ENCODE data around the gene SLC25A12. TPM values are rescaled to one million over a fixed set of nuclear protein-coding genes. Genes with fewer than 3 reads are reported as not detected.
"Not testable (repeated sequence)": the region's sequence is repeated elsewhere in the genome, so short reads cannot be mapped to it uniquely, and the experiment has no call there.

The SLC25A12 gene
- total RNA-seq, 1 experiment from 2014 or later: 19.5 TPM

DNA sequence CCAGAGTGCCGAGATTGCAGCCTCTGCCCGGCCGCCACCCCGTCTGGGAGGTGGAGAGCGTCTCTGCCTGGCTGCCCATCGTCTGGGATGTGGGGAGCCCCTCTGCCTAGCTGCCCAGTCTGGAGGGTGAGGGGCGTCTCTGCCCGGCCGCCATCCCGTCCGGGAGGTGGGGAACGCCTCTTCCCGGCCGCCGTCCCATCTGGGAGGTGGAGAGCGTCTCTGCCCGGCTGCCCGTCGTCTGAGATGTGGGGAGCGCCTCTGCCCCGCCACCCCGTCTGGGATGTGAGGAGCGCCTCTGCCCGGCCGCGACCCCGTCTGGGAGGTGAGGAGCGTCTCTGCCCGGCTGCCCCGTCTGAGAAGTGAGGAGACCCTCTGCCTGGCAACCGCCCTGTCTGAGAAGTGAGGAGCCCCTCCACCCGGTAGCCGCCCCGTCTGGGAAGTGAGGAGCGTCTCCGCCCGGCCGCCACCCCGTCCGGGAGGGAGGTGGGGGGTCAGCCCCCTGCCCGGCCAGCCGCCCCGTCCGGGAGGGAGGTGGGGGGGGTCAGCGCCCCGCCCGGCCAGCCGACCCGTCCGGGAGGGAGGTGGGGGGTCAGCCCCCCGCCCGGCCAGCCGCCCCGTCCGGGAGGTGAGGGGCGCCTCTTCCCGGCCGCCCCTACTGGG lies 5.7 kb upstream of the SLC25A12 start:
- H3K4me3 ChIP-seq, H3K36me3 ChIP-seq: not testable (repeated sequence)

DNA sequence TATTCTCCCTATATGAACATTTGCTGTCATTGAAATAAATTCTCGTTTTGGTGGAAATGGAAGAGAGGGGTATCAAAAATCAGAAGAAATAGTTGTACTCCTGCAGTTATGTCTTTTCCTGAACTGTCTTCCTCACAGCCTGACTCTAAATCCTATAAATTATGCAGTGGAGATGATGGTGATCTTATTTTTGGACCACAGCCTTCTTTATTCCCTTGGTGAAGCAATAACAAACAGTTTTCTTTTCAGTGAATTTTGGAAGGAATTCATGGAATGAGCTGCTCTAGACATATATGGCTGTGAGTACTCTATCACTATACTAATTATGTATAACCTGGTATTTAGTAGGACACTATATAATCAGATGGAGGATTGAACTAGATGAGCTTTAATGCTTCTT lies 1.7 kb upstream of the SLC25A12 start:
- Histone ChIP-seq H3K4me3 (no peak overlapping the region), H3K36me3 (no peaks in the 10 kb centered on the region; the same call in none of the 2 replicates), H3K9me3 (no peaks in the 10 kb centered on the region), H3K27me3 (no peaks in the 10 kb centered on the region)
- no peak for DNase-seq

More for the DNA sequence above, 5.7 kb upstream of the SLC25A12 start:
- H3K27me3 ChIP-seq, H3K9me3 ChIP-seq, DNase-seq: not testable (repeated sequence)

DNA sequence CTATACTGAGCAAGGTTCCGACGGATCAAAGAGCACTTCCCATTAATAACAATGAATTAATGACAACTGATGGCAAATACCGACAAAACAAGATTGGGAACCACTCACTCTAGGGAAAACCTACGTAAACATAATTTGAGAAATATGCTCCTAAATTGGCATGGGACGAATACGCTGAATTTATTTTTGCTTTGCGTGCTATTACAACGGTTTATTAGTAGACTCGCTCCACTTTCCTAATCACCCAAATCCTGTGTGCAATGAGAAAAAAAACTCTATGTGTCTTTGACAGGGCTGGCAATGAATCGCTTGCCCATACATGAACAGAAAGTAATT lies 536 bp upstream of the SLC25A12 start:
- Histone ChIP-seq H3K36me3 (peaks cover 5% of the 10 kb centered on the region), H3K4me3 (peak overlapping the region; percentile 90), H3K9me3 (no peaks in the 10 kb centered on the region), H3K27me3 (no peaks in the 10 kb centered on the region)
- no peak for DNase-seq

DNA sequence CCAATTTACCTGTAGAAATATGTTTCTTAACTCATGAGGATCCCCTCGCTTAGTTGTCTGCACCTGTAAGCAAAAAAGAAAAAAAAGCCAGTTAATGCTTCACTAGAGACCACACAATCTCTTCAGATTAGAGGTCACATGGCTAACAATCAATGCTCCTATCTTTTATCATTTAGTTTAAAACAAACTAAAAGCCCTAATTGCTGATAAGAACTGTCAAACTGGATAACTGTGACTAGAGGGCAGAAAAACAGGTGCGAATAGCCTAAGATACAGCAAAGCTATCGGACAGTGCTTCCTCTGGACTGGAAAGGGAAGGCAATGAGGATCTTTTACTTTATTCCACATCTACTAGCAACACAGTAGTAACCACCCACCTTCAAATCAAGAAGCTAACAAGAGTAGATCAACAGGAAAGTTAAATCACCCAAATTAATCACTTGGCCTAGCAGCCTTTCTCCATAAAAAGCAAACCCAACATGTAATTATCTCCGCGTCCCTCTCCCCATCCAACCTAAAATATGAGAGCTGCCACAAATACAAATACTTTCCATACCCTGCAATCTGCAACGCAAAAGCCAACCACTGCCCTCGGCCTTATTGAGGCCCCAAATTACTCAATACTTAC lies 734 bp downstream of the SLC25A12 start:
- Histone ChIP-seq H3K27me3 (no peaks in the 10 kb centered on the region), H3K36me3 (peaks cover 5% of the 10 kb centered on the region), H3K9me3 (no peaks in the 10 kb centered on the region), H3K4me3 (peak overlapping the region; percentile 90)
- DNase-seq: no peak

DNA sequence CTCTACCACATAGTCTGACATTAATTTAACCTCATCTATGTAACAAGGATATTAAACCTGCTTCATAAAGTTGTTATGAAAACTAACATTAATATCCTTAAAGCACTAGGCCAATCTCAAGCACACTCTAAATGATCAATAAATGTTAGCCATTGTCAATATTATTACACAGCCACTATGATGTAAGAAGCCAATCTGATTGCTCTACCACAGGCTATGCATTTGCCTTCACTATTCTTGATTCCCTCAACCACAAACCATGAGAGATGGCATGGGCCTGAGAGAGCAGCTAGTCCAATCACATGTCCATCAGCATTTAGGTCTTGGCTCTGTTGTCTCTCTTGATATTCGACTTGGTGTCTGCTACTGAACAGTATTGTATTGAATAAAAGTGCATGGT lies 4.2 kb downstream of the SLC25A12 start:
- no peak for DNase-seq

DNA sequence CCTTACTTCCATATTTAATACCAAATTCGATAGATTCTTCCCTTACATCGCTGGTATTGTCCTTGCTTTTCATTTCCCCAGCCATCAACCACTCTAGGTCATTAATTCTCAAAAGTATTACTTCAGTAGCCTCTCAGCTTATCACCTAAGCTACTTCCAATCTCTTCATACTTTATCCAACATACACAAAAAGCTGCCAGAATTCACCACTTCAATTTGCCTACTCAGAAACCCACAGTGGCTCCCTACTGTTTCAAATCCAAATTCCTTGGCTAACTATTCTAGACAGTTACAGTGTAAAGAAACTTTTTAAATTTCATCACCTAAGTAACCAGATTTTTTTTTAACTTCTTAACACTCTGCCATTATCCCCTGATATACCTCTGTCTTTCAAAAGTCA lies 4.7 kb downstream of the SLC25A12 start:
- Histone ChIP-seq H3K36me3 (peaks cover 5% of the 10 kb centered on the region), H3K4me3 (no peak overlapping the region), H3K9me3 (no peaks in the 10 kb centered on the region), H3K27me3 (no peaks in the 10 kb centered on the region)
- no peak for DNase-seq

More for the DNA sequence above, 4.2 kb downstream of the SLC25A12 start:
- Histone ChIP-seq H3K4me3 (no peak overlapping the region), H3K9me3 (no peaks in the 10 kb centered on the region), H3K36me3 (peaks cover 5% of the 10 kb centered on the region), H3K27me3 (no peaks in the 10 kb centered on the region)

DNA sequence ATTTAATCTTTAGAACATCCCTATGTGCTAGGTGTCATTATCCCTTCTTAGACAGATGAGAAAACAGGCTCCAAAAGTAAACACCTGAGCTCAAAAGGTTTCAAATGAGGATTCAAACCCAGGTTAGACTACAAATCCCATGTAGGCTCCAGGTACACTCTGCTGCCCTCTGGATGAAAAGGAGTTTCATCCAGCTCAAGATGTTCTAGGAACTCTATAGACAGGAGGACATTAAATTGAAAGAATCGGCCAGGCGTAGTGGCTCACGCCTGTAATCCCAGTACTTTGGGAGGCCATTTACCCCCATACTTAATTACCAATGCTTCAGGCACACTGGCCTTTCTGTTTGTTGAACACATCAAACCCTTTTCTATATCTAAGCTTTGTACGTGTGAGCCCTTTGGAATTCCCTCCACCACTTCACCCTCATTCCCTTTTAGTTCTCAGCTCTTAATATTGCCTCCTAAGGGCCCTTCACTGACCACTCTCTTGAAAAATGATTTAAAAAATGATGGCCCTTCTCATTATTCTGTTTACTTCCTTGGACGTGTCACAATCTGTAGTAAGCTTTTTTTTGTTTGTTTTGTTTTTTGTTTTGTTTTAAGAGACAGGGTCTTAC lies 10.7 kb downstream of the SLC25A12 start:
- H3K36me3 ChIP-seq: no peaks in the 10 kb centered on the region
- DNase-seq: no peak
- no peaks in the 10 kb centered on the region for H3K27me3 ChIP-seq
- no peaks in the 10 kb centered on the region for H3K9me3 ChIP-seq
- no peak overlapping the region for H3K4me3 ChIP-seq

DNA sequence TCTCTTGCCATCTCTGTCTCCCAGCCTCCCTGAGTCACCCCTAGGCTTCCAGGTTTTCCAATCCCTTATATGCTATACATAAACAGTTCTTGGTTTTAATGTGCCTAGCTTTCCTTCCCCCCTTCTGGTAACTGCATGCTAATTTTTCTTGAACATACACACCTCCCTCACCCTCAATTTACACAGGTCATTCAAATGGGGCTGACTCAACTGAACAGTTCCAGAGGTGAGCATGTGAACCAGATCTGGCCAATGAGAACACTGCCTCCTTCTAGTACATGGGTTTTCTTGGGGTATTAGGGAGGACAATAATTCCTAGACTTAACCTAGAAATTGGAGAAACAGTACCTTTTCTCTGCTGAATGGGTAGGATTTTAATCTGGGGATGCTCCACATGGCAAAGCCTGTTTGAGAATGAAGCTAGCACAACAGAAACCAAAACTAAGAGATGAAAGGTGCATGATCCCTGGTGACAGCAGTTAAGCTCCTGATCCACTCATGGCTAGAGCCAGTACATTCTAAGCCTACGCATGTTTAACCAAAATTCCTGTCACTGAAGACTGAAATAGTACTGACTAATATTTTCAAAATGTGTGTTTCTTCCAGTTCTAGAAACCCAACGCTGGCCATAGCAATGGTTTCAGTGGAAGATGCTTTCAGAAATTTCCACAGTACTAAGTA lies 11.8 kb downstream of the SLC25A12 start:
- no peak overlapping the region for H3K4me3 ChIP-seq
- no peaks in the 10 kb centered on the region for H3K36me3 ChIP-seq
- H3K9me3 ChIP-seq: no peaks in the 10 kb centered on the region
- no peaks in the 10 kb centered on the region for H3K27me3 ChIP-seq
- peak; percentile 2 for DNase-seq

DNA sequence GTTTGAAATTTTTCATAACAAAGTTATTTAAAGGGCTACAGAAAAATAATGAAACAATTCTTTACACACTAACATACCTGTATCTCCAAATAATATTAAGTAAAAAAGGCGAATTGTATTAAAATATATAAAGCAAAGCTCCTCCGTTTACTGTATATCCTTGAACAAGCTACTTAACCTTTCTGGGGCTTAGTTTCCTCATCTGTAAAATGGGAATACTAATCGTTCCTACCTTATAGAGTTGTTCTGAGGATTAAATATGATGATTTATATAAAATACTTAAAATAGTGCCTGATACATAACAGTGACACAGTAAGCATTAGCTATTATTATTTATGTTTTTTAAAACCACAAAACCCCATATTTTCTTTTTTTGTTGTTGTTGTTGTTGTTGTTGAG lies 13.3 kb downstream of the SLC25A12 start:
- no peak overlapping the region for H3K4me3 ChIP-seq
- H3K36me3 ChIP-seq: no peaks in the 10 kb centered on the region
- no peak for DNase-seq
- no peaks in the 10 kb centered on the region for H3K9me3 ChIP-seq
- H3K27me3 ChIP-seq: no peaks in the 10 kb centered on the region

DNA sequence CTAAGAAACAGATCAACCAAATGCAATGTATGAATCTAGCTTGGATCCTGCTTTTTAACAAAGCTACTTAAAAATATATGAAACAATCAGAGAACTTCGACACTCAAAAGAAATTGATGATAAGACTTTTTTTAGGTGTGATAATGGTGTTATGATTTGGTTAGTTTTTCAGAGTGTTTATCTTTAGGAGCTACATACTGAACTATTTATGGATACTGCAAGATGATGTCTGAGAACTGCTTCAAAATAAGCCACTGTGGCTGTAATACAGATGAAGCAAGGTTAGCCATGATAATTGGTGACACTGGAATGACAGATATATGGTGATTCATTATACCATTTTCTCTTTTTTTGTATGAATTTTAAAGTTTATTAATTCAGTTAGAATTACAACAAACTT lies 14.2 kb downstream of the SLC25A12 start:
- Histone ChIP-seq H3K9me3 (no peaks in the 10 kb centered on the region), H3K27me3 (no peaks in the 10 kb centered on the region), H3K36me3 (peaks cover 7% of the 10 kb centered on the region), H3K4me3 (no peak overlapping the region)
- no peak for DNase-seq

DNA sequence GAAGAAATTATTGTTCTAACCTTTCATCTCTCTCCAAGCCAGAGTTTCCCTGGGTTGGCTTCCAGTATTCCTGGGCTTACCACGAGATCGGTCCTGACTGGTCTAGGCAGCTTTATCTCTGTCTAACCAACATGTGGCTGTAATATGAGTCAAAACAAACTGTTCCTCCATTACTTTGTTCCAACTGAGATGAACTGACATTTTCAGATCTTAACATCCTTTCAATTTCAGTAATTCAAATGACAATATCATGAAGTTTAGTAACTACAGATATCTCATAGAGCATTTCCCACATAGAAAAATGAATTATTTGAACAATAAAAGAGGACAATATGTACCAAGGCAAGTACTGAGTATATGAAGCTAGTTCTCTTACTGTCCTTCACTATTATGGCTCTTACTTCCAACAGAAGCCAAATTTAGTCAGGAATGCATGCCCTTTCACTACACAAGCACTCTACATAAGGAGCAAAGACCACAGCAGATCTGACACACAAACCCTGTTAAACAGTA lies 15.5 kb downstream of the SLC25A12 start:
- no peaks in the 10 kb centered on the region for H3K27me3 ChIP-seq
- H3K4me3 ChIP-seq: no peak overlapping the region
- DNase-seq: peak; percentile 16
- H3K36me3 ChIP-seq: peaks cover 12% of the 10 kb centered on the region
- no peaks in the 10 kb centered on the region for H3K9me3 ChIP-seq

DNA sequence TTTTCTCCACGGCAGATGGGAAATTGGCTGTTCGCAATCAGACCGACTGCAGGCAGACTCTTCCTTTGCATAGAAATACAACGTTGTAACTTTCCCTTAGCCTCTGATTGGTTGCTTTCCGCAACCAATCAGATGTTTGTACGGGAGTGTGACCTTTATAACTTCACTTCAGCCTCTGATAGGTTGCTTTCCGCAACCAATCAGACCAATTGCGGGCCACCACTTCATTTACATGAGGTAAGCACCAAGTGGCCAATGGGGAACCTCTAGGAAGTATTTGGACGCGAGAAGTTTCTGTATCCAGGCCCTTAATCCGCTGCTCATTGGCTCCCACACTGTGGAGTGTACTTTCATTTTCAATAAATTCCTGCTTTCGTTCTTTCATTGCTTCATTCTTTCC lies 19.1 kb downstream of the SLC25A12 start:
- Histone ChIP-seq H3K9me3 (no peaks in the 10 kb centered on the region), H3K4me3 (no peak overlapping the region), H3K36me3 (peaks cover 12% of the 10 kb centered on the region), H3K27me3 (no peaks in the 10 kb centered on the region)
- DNase-seq: no peak

DNA sequence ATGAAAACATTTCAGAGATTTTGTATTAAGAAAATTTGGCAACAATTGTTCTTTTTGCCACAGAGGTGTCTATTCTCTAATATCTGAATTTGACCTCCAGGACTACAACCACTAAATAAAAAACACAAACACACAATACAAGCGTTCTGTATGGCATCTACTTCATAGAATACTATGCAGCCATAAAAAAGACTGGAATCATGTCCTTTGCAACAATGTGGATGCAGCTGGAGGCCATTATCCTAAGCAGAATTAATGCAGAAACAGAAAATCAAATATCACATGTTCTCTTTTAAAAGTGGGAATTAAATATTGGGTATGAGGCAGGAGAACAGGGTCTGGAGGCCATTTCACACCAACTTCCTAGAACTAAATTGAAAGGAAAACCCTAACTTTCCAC lies 19.5 kb downstream of the SLC25A12 start:
- Histone ChIP-seq H3K9me3 (no peaks in the 10 kb centered on the region), H3K36me3 (peaks cover 12% of the 10 kb centered on the region), H3K4me3 (no peak overlapping the region), H3K27me3 (no peaks in the 10 kb centered on the region)
- no peak for DNase-seq

DNA sequence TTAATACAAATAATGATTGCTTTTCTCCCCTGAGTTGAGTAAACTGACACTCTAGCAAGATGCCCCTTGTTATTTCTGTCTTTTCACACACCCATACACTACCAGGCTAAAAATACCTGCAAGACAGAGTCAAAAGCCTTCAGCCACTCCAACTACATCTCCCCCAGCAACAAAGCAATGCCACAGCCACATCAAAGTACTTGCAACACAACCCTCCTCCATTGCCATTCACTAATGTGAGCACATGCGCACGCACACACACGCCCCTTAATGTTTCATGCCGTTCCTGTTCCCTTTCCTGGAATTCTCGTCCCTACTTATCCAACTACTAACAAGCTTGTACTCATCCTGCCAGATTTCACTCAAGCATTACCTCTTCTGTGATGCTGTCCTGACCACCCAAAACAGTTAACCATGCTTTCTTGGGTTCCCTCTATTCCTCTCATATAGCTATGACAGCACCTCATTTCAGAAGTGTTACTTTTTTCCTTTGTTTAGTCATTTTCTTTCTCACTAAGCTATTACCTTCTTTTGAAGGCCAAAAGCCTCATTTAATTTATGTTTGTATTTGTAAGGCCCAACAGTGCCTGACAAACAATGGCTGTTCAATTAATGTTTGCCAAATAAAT lies 29.6 kb downstream of the SLC25A12 start:
- no peak for DNase-seq
- H3K27me3 ChIP-seq: no peaks in the 10 kb centered on the region
- H3K9me3 ChIP-seq: no peaks in the 10 kb centered on the region

DNA sequence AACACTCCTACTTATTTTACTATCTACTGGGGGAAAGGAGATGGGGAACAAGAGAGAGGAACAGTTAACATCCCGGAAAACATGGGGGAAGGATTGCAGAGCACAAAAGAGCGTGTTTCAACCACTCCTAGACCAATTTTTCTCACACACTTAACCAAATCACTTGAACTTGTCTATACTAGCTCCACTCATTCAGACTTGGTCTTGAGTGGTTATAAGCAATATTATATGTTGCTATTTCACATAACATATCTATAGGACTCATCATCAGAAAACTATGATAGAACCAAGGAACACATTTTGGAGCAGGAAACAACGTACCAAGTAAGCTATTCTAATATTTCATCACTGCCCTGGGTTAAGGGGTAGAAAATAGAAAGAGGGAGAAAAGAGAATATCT lies 31.5 kb downstream of the SLC25A12 start:
- Histone ChIP-seq H3K9me3 (no peaks in the 10 kb centered on the region), H3K4me3 (no peak overlapping the region), H3K27me3 (no peaks in the 10 kb centered on the region), H3K36me3 (no peaks in the 10 kb centered on the region)
- no peak for DNase-seq

More for the DNA sequence above, 29.6 kb downstream of the SLC25A12 start:
- Histone ChIP-seq H3K36me3 (peaks cover 10% of the 10 kb centered on the region; the same call in 1 of the 2 replicates), H3K4me3 (no peak overlapping the region)

DNA sequence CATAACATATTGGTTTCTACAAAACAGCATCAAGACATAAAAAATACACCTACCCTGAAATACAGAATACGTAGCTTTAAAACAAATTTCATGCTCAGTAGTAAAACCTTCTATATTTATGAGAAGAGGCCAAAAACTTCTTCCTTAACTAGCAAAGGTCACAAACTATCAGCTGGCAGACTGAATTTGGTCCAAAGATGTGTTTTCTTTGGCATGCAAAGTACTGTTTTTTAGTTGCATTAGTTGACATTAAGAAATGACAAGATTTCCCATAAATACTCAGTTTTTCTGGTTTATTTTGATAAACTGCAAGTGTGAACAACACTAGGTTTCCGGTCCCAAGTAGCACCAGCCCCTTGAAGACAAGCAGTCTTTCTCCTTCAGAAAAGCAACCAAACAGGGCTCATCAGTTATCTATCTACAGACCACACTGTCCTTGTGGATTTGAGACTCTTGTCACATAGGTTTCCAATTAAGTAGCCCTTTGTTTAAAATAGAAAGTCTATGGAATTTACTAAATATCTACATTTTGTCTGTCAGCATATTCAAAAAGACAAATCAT lies 35.6 kb downstream of the SLC25A12 start:
- Histone ChIP-seq H3K27me3 (no peaks in the 10 kb centered on the region), H3K9me3 (no peaks in the 10 kb centered on the region), H3K4me3 (no peak overlapping the region), H3K36me3 (peaks cover 10% of the 10 kb centered on the region)
- DNase-seq: no peak

DNA sequence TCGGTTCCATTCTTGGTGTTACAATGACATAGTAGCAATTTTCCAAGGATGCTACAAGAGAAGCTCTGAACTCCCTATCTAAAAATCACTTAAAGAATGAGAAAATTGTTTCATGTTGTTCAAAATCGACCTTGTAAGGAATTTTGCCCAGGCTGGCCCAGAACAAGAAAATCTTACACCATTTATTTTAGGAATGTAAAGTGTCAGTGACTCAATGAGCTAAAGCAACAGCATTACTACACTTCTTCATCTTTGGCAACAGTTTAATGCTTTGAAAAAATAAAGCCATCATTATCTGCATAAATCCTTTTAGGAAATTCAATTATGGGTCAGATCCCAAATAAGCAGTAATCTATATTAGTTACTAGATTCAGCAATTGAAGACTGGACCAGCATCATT lies 38.6 kb downstream of the SLC25A12 start:
- Histone ChIP-seq H3K4me3 (no peak overlapping the region), H3K9me3 (no peaks in the 10 kb centered on the region), H3K27me3 (no peaks in the 10 kb centered on the region), H3K36me3 (peaks cover 13% of the 10 kb centered on the region)
- no peak for DNase-seq
